COLO668 (cell line): Measurements from ENCODE around the gene ZNF521.

Source experiments
- DNase-seq: peaks from one replicate; lab custom pipeline; 2025; ENCODE audit not compliant: unreplicated experiment; lab: John Stamatoyannopoulos, UW

ZNF521 gene

DNA sequence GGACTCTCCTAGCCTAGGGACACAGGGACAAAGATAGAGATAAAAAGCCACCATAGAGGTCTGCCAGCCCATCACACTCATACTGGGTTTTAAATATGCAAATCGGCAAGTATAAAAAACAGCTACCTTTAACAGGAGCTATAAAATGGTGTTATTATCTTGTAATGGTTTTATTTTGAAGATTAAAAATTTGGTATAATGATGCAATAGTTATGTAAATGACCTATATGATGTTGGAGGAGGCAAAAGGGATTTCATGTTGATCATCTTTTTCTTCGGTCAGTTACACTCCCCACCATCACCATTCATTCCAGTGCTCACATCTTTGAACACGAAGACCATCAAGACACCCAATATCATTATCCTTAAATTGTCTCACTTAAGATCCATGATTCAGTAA, 11.2 kb downstream of the ZNF521 start:
- no peak for DNase-seq

DNA sequence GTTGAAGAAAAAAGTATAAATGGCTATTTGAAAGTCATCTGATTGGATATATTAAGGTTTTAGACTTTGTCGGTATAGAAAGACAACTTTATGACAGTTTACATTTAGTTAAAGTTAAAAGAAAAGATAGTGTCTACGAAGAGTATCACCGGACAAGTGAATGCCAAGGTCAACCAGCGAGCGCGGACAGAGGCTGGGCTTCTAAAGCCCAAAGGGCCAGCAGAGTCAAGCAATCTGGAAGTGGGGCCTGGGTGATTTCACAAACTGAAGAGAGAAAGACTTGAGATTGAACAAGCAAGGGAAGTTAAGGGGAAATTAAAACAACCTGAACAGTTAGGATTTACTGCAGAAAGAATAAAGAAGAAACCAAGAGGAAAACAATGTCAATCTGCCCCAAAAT, 16.3 kb downstream of the ZNF521 start:
- no peak for DNase-seq

DNA sequence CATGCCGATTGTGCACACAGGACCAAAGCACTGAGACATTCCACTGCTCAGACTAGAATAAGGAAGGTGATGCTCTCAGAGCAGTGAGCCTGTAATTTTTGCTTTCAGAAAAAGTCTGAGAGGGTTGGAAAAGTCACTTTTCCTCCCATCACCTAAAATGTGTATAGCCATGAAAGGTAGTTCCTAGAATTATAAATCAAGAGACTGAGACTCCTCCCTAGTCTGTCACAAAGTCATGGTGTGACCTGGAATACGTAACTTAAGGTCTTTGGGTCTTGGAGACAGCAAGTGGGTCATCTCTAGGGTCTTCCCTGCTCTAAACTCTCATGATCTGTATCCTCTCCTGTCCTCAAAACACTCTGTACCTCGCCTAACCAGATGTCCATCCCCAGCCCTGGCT, 16.9 kb downstream of the ZNF521 start:
- no peak for DNase-seq

DNA sequence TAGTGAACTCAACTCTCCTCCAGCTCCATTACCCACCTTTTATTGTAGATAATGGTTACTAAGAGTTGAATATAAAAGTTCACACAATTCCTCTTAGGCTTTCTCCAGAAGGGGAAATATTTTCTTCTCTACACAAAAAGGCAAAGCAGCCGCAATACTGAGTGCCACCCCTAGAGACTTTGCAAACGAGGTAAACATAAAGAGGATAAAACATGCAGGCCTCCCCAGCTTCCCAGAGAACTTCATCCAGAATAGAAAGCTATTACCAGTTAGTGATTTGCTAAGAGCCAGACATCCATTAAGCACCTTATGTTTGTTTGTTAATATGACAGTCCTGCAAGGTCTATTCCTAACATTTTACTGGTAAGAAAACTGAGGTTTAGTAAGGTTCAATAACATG, 17.4 kb downstream of the ZNF521 start:
- no peak for DNase-seq

DNA sequence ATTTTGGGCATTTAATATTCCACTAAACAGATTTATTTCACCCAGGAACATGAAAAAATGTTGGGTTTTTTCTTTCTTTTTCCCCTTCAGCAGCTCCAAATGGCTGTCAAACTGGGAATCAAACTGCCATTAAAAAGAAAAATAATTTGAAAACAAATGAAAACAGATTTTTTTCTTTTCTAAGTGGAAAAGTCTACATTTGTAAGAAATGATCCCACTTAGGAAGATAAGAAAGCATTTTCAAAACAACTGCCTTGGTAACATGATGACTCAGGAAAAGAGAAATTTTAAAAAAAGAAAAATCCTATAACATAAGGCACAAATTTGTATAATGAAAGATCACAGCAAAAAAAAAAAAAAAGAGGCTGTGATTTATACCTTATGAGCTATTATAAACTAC, 20.0 kb downstream of the ZNF521 start:
- no peak for DNase-seq

DNA sequence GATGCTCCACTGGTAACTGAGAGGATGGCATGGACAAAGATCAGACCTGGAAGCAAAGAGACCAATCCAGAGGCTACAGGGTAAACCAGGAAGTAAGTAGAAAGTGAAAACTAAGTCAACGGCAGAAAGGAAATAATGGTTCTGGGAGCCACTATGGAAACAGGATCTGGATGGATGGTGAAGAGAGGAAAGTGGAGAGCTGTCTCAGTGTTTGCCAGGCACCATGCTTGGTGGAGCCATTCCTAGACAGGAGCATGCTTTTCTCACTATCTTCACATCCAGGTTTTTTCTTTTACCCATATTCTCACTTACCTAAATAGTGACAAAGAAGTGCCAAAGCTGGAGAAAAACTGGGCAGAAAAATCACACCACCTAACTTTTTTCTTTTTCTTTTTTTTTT, 22.2 kb downstream of the ZNF521 start:
- no peak for DNase-seq

DNA sequence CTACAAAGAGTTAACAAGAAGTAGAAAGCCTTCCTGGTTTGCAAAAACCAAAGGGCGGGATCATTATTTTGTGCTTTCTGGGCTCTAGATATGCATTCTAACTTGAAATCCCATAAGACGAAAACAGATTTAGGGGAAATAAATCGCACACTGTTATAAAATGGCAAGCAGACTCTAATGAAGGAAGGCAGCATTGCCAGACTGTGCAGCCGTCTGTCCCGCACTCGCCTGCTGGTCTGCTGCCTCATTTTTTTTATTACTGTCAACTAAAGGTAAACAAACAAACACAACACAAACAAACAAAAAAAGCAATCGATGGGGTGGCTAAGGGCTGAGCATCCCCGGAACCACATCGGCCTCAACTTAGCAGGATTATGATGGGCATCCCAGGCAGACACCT, 24.4 kb downstream of the ZNF521 start:
- no peak for DNase-seq

DNA sequence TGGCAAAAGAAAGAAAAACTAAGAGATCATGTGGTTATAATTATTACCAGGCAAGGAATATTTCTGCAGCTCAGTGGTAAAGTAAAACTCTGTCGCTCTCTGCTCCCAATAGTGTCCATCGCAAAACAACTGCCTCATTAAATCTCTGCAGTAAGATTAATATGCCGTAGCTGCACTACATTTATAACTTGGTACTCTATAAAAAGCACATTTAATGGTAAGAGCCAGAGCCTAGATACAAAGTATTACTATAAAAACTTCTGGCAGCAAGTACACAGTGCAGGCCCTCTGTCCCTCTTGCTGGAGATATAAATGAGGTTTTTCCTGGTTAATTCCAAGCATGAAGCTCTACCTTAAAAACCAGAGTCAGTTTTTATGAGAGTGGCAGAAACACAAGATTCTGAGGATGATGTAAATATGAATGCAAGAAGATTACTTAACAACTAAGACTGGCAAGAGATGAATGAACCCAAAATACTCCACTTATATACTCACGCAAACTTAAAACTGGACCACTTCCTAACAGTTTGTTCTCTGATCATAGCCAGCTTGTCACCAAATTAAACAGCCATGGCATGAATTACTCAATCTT, 25.5 kb downstream of the ZNF521 start:
- no peak for DNase-seq

DNA sequence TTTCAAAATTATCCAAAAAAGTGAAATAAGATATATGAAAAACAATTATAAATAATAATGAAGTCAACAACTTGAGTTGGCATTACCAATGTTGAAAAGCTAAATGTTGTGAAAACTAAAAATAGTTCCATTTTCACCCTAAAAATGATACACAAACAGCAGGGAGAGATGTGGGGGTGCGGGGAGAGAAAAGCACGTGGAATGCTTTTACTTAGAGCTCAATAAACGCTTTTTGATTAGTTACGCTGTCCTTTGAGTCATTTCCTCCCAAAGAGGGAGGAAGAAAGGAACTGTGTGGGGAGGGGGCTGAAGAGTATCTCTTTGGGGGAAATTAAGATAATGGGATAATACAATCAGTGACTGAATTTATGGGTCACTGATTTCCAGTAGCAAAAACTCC, 29.2 kb downstream of the ZNF521 start:
- no peak for DNase-seq

DNA sequence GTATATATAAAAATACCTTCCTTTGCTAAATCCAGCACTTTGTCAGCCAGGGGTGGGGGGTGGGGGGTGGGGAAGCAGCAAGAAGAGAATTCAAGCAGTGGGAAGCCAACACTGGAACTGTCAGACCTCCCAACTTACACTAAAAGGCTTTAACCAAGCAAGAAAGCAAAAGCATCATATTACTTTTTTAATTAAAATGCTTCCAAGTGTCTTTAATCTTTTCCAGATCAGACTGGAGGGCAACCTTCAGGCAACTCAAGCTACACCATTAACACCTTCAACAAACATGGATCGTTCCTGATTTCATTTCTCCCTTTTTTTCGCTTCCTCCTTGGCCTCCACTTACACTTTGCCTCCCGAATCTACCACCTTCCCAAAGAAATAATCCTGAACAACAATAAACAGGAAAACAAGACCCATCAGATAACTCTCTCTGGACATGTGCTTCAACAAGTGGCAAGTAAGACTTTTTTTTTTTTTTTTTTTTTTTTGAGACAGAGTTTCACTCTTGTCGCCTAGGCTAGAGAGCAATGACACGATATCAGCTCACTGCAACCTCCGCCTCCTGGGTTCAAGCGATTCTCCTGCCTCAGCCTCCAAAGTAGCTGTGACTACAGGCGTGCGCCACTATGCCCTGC, 35.5 kb downstream of the ZNF521 start:
- DNase-seq = no peak

DNA sequence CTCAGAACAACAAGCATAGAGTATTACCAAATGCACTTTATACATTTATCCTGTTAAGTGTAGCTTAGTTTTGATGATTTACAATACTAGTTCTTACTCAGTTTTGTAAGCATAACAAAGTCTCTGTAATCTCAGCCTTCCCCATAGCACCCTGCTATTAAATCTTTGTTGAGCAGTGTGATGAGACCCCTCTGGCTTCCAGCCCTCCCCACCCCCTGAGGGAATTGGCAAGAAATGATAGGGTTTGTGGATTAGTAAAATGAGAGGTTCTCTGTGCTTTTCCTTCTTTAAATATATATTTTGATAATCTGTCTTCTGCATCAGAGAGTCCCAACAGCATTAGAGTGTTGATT, 37.2 kb downstream of the ZNF521 start:
- DNase-seq = no peak

DNA sequence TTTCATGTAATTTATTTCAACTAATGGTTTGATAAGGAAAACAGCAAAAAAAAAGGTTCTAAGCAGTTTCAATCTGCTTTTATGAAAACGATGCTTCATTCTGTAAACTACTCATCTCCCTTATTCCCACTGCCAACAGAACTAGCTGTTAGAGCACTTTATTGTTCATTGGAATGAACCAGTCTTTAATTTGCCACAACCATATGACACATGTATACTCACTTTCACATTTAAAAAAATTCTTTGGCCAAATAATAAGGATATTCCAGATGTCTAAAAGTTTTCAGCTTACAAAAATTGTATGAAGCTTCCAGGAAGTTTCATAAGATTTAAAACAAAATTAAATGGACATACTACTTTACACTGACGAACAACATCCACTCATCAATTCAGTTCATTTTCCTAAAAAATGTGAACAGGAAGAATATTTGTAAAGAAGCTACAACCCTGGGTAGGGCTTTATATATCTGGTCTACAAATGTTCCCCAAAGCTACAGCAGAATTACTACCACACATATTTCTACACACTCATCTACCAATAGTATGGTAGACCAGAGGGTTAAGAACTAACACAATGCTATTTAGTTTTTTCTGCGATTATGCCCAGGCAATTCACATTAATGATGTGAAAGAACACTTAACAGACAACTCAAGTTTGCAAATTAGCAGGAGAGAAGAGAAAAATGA, 37.7 kb downstream of the ZNF521 start:
- no peak for DNase-seq

DNA sequence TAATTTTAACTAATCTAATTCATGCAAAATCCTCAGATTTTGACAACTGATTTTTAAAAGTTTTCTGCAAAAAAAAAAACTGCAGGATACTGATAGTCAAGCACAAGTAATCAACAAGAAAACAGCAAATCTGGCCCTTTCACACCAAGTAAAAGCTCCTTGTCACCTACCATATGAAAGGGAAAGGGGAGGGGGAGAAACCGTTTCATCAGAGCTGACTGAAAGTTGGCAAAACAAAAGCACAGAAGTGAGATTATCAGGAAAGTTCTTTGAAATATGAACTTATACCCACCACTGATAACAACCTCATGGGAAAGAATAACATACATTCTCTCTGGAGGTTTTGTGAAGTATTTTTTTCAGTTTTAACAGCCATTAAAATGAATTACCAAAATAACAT, 38.7 kb downstream of the ZNF521 start:
- no peak for DNase-seq

DNA sequence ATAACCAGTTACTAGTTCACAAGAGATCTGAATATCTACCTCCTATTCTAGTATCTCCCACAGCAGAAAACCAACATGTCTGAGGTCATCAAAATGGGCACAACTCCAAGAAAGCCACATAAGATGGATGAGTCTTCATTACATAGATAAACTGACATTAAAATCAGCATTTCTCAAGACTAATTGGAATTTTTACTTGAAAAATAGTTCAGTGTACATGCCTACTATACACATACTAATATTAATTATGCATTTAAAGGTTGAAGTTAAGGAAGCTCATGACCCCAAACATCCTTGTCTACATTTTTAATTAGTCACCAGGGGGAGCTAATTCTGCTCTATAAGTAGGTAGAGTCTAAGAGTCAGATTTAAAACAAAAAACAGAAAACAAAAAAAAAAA, 41.9 kb downstream of the ZNF521 start:
- no peak for DNase-seq

DNA sequence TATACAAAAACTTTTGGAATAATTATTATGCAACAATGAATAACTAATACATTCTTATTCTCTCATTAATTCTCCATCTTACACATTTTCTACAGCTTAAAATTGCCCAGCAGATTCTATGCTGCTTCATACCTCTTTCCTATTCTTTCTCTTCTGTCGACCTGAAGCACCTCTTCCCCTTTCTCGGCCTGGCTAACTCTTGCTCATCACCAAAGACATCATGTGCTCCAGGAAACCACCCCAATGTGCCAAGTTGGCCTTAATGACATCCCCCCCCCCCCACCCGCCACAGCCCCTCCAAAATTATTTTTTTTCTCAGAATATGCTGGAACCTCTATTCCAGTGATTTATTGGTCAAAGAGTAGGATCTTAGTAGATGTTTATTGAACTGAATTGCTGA, 43.6 kb downstream of the ZNF521 start:
- no peak for DNase-seq

DNA sequence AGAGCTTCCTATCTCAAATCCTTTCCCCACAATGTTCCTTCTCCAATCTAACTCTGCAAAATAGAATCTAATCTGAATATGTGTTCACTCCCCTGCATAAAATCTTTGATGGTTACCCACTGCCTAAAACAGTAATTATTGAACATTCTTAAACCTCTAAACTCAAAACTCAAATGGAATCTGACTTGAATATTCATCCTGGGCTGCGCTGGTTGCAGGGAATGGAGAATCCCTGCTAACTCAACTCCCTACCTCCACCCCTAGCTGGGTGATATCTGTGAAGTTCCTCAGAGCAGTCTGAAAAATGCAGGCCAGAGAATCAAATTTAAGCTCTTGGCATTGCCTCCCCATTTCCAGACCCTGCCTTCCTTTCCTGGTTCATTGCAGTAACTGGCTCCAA, 44.8 kb downstream of the ZNF521 start:
- DNase-seq = no peak

DNA sequence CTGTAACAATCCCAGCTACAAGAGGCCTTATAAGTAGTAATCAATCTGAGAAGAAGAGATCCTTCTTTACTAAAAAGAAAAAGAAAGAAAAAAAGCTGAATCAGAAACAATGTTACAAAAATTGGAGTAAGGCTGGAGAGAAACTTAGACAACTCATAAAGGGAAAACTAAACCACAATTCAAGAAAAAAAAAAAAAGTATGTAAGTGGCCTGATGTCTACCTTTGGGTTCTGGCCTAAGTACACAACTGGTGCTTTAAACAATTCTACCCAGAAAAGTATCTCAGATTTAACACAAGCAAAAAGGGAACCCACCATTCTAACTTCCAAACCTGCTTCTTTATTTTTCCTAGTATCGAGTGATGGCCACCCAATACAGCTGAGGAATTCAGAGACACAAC, 45.3 kb downstream of the ZNF521 start:
- DNase-seq = no peak

DNA sequence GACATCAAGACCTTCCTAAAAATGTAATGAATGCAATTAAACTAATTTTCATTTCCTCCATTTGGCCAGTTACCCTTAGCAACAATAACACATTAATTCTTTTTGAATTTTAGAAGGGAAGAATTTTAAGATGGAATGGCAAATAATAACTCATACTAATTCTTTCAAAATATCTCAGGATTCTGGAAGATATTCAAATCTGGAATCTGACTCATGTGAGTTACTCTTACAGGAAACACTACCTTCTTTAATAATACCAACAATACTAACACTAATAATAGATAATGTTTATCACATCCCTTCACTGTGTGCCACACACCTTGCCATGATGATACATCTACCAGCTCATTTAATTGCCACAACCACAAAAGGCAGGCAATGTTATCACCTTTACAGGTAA, 46.4 kb downstream of the ZNF521 start:
- no peak for DNase-seq

DNA sequence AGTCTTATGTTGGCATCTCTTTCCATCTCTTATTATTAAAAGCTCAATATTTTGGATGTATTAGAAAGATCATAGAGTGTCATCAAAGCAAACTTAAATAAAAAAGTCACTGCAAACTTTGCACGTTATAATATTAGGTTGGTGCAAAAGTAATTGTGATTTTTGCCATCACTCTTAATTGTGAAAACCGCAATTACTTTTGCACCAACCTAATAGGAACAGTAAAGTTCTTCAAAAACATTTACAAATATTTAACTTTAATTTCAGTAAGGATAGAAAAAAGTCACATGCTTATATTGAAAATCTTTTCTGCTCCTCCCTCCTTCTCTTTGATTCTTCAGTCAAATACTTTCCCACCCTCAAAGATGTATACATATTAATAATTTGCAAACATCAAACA, 51.5 kb downstream of the ZNF521 start:
- DNase-seq = no peak

DNA sequence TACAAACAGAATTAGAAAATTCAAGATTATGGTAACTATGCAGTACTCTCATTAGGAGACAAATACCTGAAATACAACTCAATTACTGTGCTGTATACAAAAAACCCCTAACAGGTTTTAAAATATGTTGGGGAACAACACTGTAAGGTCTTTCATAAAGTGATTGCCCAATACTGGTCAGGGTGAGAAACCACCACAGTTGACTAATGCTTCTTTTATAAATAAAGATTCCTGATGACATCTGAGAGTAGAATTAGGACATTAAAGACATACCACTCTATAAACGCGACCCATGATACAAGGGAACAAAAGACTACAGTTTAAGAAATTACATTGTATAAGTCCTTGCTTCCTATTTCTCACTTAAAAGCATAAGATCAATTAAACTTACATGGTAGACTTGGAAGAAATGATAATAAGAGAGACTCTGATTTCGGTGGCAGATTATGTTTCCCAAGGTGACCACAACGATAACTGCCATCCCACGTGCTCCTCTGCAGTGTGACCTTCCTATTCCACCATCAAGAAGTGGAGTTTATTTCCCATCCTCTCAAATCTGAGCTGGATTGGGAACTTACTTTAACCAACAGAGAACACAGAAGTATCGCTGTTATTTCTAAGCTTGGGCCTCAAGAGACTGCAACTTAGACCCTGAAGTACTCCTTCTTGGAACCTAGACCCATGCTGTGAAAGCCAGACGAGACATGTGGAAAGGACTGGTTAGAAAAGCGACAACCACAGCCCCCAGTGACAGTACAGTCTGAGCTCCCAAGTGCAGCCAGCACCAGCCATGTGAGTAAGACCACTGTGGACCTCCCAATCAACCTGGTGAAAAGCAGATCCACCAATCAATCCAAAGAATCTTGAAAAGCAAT, 52.3 kb downstream of the ZNF521 start:
- no peak for DNase-seq

DNA sequence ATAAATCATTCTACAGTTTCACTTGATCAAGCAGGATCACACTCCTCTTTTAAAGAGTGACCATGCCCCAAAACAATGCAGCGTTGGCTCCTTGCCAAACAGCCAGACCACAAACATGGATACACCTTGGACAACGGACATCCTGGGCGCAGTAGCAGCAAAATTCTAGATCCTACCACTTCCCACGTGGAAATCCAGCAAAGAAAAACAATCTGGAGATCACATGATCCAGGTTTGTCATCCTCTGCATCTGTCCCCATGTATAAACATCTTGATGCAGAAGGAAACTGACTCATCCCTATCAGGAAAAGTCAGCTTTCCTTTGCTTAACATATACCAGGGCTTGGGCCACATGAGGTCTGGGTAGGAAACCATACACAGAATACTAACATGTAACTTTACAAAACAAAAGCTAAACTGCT, 53.1 kb downstream of the ZNF521 start:
- no peak for DNase-seq

DNA sequence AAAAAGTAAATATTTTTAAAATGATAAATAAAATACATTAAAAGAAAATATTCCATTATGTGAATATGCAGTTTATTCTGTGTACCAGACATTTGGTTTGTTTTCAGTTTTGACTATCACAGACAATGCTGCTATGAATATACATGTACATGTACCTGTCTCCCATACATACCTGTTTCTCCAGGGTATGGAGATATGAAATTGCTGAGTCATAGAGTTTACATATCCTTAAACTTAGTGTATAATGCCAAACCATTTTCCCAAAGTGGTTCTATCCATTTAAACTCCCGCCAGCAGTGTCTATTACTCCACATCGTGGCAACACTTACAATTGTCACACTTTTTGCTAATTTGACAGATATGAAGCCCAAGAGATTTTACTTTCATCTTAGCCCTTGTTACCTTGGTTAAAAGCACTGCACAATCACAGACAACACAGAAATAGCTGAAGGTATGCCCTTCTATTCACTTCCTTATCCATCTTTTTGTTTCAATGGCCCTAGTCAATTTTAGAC, 56.3 kb downstream of the ZNF521 start:
- no peak for DNase-seq
